ENCODE data around the gene DLL1.

Gene DLL1

GRCh38 chr6:170263410-170263809, 27.5 kb downstream of the DLL1 start:
- no peaks in the 10 kb centered on the region for H3K4me1 ChIP-seq (ENCODE audit: low read length)
- no peak overlapping the region for H3K4me3 ChIP-seq (ENCODE audit: low read length)
- no peaks in the 10 kb centered on the region for H3F3A ChIP-seq (ENCODE audit: insufficient read depth, low read length)
- H4K20me1 ChIP-seq (ENCODE audit: insufficient read depth, low read length): no peaks in the 10 kb centered on the region
- no peak overlapping the region for H3K27ac ChIP-seq (ENCODE audit: low read length)
- H3K36me3 ChIP-seq (replicated peaks; ENCODE audit: insufficient read depth, low read length): no peaks in the 10 kb centered on the region
- no peaks in the 10 kb centered on the region for H3K9me3 ChIP-seq (replicated peaks; ENCODE audit: insufficient read depth, low read length)
- DNase-seq: no peak
- H3K4me2 ChIP-seq (ENCODE audit: low read depth, low read length): no peak overlapping the region
- peaks cover 33% of the 10 kb centered on the region for H3K27me3 ChIP-seq (replicated peaks; ENCODE audit: insufficient read depth, low read length)
- no peaks in the 10 kb centered on the region for H3K9me2 ChIP-seq (replicated peaks; ENCODE audit: insufficient read depth, low read length)
- H3K9ac ChIP-seq (ENCODE audit: low read length): no peak overlapping the region
- H2AFZ ChIP-seq (ENCODE audit: low read length): no peak overlapping the region
- no peak for TF ChIP-seq EZH2 (optimal IDR thresholded peaks at IDR 0.05; ENCODE audit: low read depth, low read length)
- no peak for TF ChIP-seq CTCF (IDR thresholded peaks at IDR 0.05; ENCODE audit: low read length)
- TF ChIP-seq EZH2phosphoT487 (IDR thresholded peaks at IDR 0.05; ENCODE audit: low read length): no peak
- no peaks in the 10 kb centered on the region for H3K79me2 ChIP-seq (ENCODE audit: low read length)

GRCh38 chr6:170262489-170263088, 28.3 kb downstream of the DLL1 start:
- no peak for TF ChIP-seq CTCF (IDR thresholded peaks at IDR 0.05; ENCODE audit: low read length)
- TF ChIP-seq EZH2phosphoT487 (IDR thresholded peaks at IDR 0.05; ENCODE audit: low read length): no peak
- no peak for TF ChIP-seq EZH2 (optimal IDR thresholded peaks at IDR 0.05; ENCODE audit: low read depth, low read length)
- no peak for DNase-seq
- H3K9ac ChIP-seq (ENCODE audit: low read length): no peak overlapping the region
- H3K4me3 ChIP-seq (ENCODE audit: low read length): no peak overlapping the region
- H3K4me2 ChIP-seq (ENCODE audit: low read depth, low read length): no peak overlapping the region
- no peaks in the 10 kb centered on the region for H3K79me2 ChIP-seq (ENCODE audit: low read length)
- no peaks in the 10 kb centered on the region for H3K4me1 ChIP-seq (ENCODE audit: low read length)
- peaks cover 27% of the 10 kb centered on the region for H3K27me3 ChIP-seq (replicated peaks; ENCODE audit: insufficient read depth, low read length)
- H3K36me3 ChIP-seq (replicated peaks; ENCODE audit: insufficient read depth, low read length): no peaks in the 10 kb centered on the region
- no peaks in the 10 kb centered on the region for H4K20me1 ChIP-seq (ENCODE audit: insufficient read depth, low read length)
- H3K9me2 ChIP-seq (replicated peaks; ENCODE audit: insufficient read depth, low read length): no peaks in the 10 kb centered on the region
- no peaks in the 10 kb centered on the region for H3F3A ChIP-seq (ENCODE audit: insufficient read depth, low read length)
- H3K27ac ChIP-seq (ENCODE audit: low read length): no peak overlapping the region
- no peak overlapping the region for H2AFZ ChIP-seq (ENCODE audit: low read length)
- H3K9me3 ChIP-seq (replicated peaks; ENCODE audit: insufficient read depth, low read length): no peaks in the 10 kb centered on the region

GRCh38 chr6:170261643-170262488, 29.0 kb downstream of the DLL1 start:
- H3K4me1 ChIP-seq (ENCODE audit: low read length): no peaks in the 10 kb centered on the region
- H3K27me3 ChIP-seq (replicated peaks; ENCODE audit: insufficient read depth, low read length): peaks cover 27% of the 10 kb centered on the region
- no peak for DNase-seq
- no peaks in the 10 kb centered on the region for H3K9me3 ChIP-seq (replicated peaks; ENCODE audit: insufficient read depth, low read length)
- H3K4me2 ChIP-seq (ENCODE audit: low read depth, low read length): no peak overlapping the region
- no peak overlapping the region for H3K9ac ChIP-seq (ENCODE audit: low read length)
- no peaks in the 10 kb centered on the region for H3F3A ChIP-seq (ENCODE audit: insufficient read depth, low read length)
- TF ChIP-seq EZH2 (optimal IDR thresholded peaks at IDR 0.05; ENCODE audit: low read depth, low read length): no peak
- no peak for TF ChIP-seq EZH2phosphoT487 (IDR thresholded peaks at IDR 0.05; ENCODE audit: low read length)
- no peak for TF ChIP-seq CTCF (IDR thresholded peaks at IDR 0.05; ENCODE audit: low read length)
- no peaks in the 10 kb centered on the region for H4K20me1 ChIP-seq (ENCODE audit: insufficient read depth, low read length)
- no peaks in the 10 kb centered on the region for H3K79me2 ChIP-seq (ENCODE audit: low read length)
- no peak overlapping the region for H3K4me3 ChIP-seq (ENCODE audit: low read length)
- no peaks in the 10 kb centered on the region for H3K36me3 ChIP-seq (replicated peaks; ENCODE audit: insufficient read depth, low read length)
- no peak overlapping the region for H3K27ac ChIP-seq (ENCODE audit: low read length)
- no peaks in the 10 kb centered on the region for H3K9me2 ChIP-seq (replicated peaks; ENCODE audit: insufficient read depth, low read length)
- H2AFZ ChIP-seq (ENCODE audit: low read length): no peak overlapping the region

Data from MM.1S (cell line).